C4-2B (cell line): ENCODE measurements around the gene KATNIP.

Experiments used
- CTCF ChIP-seq: fragments of 450-650 bp; conservative IDR thresholded peaks from 2 replicates; pipeline ENCODE4 v1.5.1; 2017; ENCODE audit warnings: mild to moderate bottlenecking
- ZFX ChIP-seq: fragments of 450-650 bp; IDR thresholded peaks from 2 replicates; pipeline ENCODE4 v1.6.1; 2017

DNA sequence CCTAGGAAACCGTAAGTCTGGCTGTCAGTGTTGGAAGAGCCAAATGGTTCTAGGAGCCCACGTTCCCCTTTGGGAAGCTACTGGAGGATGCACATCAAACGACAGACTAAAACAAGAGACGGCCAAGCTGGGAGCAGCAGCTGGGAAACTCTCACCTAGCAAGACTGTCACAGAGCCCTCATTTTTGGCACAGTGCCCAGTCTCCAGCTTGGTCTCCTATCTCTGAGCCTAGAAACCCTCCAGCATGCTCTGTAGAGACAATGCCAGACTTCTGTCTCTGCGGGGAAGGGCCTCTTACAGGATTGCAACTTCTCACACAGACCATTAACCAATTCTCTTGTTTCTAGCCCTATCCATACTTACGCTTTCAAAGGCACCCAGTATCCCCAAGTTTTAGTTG, 23.8 kb upstream of the KATNIP start:
- no peak for TF ChIP-seq CTCF
- no peak for TF ChIP-seq ZFX
